NOMO-1 treated with dmso at 0.1 percent for 144 hours (cell line): ENCODE measurements around the gene TBX6.
"Not testable (repeated sequence)": the region's sequence is repeated elsewhere in the genome, so short reads cannot be mapped to it uniquely, and the experiment has no call there.

Experiments used
- DNase-seq: peaks from one replicate; lab custom pipeline; 2025; ENCODE audit not compliant: unreplicated experiment; lab: John Stamatoyannopoulos, UW

Gene TBX6, protein sequence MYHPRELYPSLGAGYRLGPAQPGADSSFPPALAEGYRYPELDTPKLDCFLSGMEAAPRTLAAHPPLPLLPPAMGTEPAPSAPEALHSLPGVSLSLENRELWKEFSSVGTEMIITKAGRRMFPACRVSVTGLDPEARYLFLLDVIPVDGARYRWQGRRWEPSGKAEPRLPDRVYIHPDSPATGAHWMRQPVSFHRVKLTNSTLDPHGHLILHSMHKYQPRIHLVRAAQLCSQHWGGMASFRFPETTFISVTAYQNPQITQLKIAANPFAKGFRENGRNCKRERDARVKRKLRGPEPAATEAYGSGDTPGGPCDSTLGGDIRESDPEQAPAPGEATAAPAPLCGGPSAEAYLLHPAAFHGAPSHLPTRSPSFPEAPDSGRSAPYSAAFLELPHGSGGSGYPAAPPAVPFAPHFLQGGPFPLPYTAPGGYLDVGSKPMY

GRCh38 chr16:30091474-30092372, at the start of gene TBX6:
TBX6 (minus strand) TSS chr16:30091924; CDS start chr16:30091193, 731 bp downstream.
- peak; percentile 90 for DNase-seq

- DNase-seq, result no peak
Measured at GRCh38 chr16:30139583-30140481, 48.1 kb upstream of the TBX6 start.

GRCh38 chr16:30137897-30138296, 46.2 kb upstream of the TBX6 start:
- no peak for DNase-seq

GRCh38 chr16:30136971-30137605, 45.4 kb upstream of the TBX6 start:
- DNase-seq, result peak; percentile 74

DNA sequence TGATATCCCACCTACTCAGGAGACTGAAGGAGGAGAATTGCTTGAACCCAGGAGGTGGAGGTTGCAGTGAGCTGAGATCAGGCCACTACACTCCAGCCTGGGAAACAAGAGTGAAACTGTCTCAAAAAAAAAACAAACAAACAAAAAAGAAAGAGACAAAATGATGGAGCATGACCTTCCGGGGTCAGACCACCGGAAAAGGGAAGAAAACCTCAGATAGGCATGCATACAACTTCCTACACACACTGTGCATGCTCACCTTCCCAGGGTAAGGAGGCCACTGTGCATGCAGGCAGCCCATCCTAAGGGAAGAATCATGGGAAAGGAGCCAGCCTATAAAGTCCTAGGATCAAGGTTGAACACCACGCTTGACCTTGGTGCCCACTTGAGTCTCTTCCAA, 40.9 kb upstream of the TBX6 start:
- no peak for DNase-seq

DNA sequence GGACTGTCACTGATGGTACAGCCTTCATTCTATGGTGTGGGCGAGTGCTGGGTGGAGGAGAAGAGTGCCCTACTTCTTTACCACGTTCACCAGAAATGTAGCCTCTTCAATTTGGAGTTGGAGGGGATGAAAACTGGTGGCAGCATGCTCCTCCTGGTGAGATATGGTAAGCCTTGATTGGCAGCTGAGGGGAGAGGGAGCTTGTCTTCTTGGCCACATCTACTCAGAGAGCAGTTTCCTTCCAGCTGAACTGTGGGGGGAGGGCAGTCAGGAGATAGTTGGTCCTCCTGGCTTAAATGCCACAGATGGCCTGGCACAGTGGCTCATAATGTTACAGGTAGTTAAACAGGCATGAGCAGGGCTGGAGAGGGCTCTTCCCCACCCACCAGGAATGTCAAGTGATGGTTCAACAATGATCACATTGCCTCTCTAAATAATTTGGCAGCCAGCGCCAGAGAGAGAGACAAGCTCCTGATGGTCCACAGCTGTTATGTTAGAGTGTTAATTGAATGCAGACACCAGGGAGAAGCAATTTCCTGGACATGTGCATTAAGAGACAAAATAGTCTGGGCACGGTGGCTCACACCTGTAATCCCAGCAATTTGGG, 40.2 kb upstream of the TBX6 start:
- no peak for DNase-seq

DNA sequence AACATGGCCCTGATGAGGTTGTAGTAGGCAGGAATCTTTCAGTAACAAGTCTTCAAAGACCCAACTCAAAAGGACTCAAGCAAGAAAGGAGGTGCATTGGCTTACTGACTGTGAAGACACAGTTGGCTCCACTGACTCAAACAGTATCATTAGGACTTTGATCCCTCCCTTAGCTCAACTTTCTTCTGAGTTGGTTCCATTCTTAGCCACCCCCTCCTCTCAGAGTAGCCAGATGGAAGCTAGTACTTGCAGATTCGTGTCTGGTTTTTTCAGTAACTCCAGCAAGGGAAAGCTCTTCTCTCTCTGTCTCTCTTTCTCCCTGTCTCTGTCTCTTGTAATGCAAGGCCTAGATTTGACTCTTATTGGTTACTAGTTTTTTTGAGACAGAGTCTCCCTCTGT, 36.3 kb upstream of the TBX6 start:
- DNase-seq, result no peak

DNA sequence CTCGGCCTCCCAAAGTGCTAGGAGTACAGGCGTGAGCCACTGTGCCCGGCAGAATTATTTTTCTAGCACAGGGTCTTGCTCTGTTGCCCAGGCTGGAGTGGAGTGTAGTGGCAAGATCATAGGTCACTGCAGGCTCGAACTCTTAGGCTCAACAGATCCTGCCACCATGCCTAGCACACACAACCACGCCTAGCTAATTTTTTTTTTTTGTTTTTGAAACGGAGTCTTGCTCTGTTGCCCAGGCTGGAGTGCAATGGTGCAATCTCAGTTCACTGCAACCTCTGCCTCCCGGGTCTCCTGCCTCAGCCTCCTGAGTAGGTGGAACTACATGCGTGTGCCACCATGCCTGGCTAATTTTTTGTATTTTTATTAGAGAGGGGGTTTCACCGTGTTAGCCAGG, 34.0 kb upstream of the TBX6 start:
- DNase-seq, result not testable (repeated sequence)

- no peak for DNase-seq
Measured at GRCh38 chr16:30124985-30125379, 33.3 kb upstream of the TBX6 start.

DNA sequence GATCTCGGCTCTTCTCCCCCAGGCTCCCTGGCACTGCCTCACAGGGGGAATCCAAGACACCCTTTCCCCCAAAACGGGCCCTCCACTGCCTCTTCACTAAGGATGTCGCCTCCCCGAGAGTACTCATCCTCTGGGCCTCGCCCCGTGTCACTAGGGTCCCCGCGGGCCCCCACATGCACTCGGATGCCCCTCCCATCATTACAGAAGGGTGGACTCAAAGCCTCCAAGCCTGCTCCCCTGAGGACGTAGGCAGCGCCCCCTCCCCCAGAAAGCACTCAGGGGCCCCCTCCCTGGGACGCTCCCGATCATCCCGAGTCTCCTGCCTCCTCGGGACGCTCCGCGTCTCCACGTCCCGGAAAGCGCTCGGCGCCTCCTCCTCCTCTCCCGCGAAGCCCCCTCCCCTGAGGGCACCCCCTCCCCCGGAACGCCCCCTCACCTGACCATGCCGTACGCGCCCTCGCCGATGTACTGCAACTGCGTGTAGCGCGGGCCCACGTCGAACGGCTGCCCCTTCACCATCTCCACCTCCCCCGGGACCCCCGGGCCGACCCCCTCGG, 31.0 kb upstream of the TBX6 start:
- DNase-seq, result no peak

DNA sequence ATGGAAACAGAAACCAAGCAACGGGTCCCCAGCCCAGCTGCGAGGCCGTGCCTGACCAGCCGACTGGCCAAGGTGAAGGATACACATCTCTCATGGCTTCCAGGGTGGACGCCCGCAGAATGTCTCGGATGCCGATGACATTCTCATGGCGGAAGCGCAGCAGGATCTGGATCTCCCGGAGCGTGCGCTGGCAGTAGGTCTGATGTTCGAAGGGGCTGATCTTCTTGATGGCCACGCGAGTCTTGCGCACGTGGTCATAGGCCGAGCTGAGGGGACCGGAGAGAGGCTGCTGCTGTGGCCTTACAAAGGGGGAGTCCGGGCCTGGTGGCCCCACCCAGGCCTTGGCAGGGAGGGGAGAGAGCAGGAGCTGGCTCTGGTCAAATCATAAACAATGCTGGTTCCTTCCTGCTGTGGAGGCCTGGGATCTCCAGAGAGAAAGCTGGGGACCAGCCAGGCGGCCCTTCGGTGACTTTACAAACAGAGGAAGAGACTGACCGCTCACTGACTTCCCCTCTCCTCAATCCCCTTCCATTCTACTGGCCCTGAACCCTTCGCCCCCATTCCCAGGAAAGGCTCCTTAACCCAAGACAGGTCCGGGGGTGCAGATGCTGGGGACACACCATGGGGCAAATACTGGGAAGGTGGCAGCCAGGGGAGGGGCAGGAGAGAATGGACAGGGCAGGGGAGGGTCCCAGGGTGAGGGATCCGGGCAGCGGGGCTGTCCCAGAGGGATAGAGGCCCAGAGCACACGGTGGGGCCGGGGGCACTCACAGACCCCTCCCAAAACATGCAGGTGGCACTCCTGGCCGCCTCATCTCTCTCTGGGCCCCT, 30.2 kb upstream of the TBX6 start:
- no peak for DNase-seq

- no peak for DNase-seq
Measured at GRCh38 chr16:30120340-30121105, 28.8 kb upstream of the TBX6 start.

GRCh38 chr16:30119428-30119827, 27.7 kb upstream of the TBX6 start:
- DNase-seq, result no peak

- DNase-seq, result no peak
Measured at GRCh38 chr16:30117768-30118167, 26.0 kb upstream of the TBX6 start.

- DNase-seq, result no peak
Measured at GRCh38 chr16:30116291-30117207, 24.8 kb upstream of the TBX6 start.

- DNase-seq, result no peak
Measured at GRCh38 chr16:30115238-30115637, 23.5 kb upstream of the TBX6 start.

- DNase-seq, result not testable (repeated sequence)
Measured at GRCh38 chr16:30114833-30115232, 23.1 kb upstream of the TBX6 start.
